Lower lobe of right lung (tissue), 2 donors: Measurements from ENCODE around the gene FXN. TPM values are rescaled to one million over a fixed set of nuclear protein-coding genes. Genes with fewer than 3 reads are reported as not detected.
A peak's percentile ranks its signal among the peaks of the same experiment; 100 is the strongest.

ENCODE experiments used
- ATAC-seq, 2 donors: fragments of 200-7000 bp; cut with Tn5 transposase; one replicate each; pipeline ENCODE4 v1.9.1; 2020 to 2022; ENCODE audit warnings: mild to moderate bottlenecking in 2 of 2, moderate library complexity in 2 of 2
- DNase-seq: peaks from one replicate; pipeline ENCODE4 v3.0.0-alpha.2; 2020
- H3K27ac ChIP-seq: fragments of 200-600 bp; one replicate; pipeline ENCODE4 v1.8.0; 2022
- H3K27me3 ChIP-seq: fragments of 200-600 bp; one replicate; pipeline ENCODE4 v1.8.0; 2022; ENCODE audit warnings: low read depth
- H3K36me3 ChIP-seq: fragments of 200-600 bp; one replicate; pipeline ENCODE4 v1.8.0; 2022; ENCODE audit warnings: mild to moderate bottlenecking
- H3K4me1 ChIP-seq: fragments of 200-600 bp; one replicate; pipeline ENCODE4 v1.8.0; 2022
- H3K4me3 ChIP-seq: fragments of 200-600 bp; one replicate; pipeline ENCODE4 v1.8.0; 2022; ENCODE audit warnings: mild to moderate bottlenecking
- H3K9me3 ChIP-seq: fragments of 200-600 bp; one replicate; pipeline ENCODE4 v1.8.0; 2022
- intact Hi-C: fragments of 100-400 bp; cut with DNase I; formaldehyde crosslinking; loops from one replicate; pipeline ENCODE4 v1.11.0; 2022
- total RNA-seq: library from RNA; stranded (reverse); fragmentation: NEBNext Ultra II Directional; extraction: Animal tissue kit (Norgen Biotek cat#: 25700); gene quantifications from one replicate; pipeline ENCODE4 v1.2.1, GENCODE V29; 2021
- TF ChIP-seq, protein P1 (sequence below): fragments of 200-600 bp; IDR thresholded peaks from one replicate; pipeline ENCODE4 v1.8.0; 2022; ENCODE audit warnings: antibody characterized with exemption, mild to moderate bottlenecking
- donor health status: DM: no; HTN: yes; CAD: no; lungs with severe emphysema.

Gene FXN
- total RNA-seq, 1 donor from 2014 or later = 10.9 TPM

DNA sequence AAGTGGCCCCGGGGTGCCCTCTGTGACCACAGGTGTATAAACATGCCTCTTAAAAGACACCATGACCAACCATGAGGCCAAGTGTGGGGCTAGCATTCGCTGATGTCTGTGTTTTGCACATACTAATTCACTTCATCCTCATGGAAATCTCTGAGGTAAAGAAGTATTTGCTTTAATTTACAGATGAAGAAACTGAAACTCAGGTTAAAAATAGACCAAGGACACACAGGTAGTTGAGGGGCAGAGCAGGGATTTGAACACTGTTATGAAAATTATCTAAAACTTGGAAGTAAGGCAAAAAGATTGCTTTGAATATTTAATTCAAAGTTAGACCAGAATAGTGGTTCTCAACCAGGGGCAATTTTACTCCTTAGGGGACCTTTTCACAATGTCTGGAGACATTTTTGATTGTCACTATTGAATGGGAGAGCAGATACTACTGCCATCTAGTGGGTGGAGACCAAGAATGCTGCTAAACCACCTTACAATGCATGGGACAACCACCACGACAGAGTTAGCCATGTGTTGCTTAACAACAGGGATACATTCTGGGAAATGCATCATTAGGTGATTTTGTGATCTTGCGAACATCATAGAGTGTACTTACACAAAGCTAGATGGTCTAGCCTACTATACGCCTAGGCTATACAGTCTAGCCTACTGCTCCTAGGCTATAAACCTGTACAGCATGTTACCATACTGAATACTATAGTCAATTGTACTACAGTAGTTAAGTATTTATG is 8.0 kb upstream of the FXN start:
- Histone ChIP-seq H3K4me1 (peaks cover 6% of the 10 kb centered on the region), H3K4me3 (no peak overlapping the region), H3K27ac (no peak overlapping the region), H3K9me3 (no peaks in the 10 kb centered on the region), H3K36me3 (no peaks in the 10 kb centered on the region), H3K27me3 (no peaks in the 10 kb centered on the region)
- ATAC-seq = peak; percentile 82 to 87
- no peak for DNase-seq
- intact Hi-C loops = no loop called here
- TF ChIP-seq, protein P1, sequence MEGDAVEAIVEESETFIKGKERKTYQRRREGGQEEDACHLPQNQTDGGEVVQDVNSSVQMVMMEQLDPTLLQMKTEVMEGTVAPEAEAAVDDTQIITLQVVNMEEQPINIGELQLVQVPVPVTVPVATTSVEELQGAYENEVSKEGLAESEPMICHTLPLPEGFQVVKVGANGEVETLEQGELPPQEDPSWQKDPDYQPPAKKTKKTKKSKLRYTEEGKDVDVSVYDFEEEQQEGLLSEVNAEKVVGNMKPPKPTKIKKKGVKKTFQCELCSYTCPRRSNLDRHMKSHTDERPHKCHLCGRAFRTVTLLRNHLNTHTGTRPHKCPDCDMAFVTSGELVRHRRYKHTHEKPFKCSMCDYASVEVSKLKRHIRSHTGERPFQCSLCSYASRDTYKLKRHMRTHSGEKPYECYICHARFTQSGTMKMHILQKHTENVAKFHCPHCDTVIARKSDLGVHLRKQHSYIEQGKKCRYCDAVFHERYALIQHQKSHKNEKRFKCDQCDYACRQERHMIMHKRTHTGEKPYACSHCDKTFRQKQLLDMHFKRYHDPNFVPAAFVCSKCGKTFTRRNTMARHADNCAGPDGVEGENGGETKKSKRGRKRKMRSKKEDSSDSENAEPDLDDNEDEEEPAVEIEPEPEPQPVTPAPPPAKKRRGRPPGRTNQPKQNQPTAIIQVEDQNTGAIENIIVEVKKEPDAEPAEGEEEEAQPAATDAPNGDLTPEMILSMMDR = peak; percentile 78

DNA sequence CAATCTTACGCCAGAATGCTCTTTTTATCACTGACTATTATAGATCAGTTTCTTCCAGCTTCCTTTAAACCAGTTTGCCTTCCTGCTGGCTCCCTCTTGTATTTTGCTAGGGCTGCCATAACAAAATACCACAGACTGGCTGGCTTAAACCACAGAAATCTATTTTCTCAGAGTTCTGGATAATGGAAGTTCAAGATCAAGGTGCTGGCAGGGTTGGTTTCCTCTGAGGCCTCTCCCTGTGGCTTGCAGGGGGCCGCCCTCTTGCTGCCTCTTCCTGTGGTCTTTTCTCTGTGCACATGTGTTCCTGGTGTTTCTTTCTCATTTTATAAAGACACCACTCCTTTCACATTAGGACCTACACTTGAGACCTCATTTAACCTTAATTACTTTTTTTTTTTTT is 6.8 kb upstream of the FXN start:
- H3K27me3 ChIP-seq = no peaks in the 10 kb centered on the region
- TF ChIP-seq, protein P1 = no peak
- H3K27ac ChIP-seq = no peak overlapping the region
- H3K36me3 ChIP-seq = no peaks in the 10 kb centered on the region
- intact Hi-C loops = no loop called here
- H3K4me3 ChIP-seq = no peak overlapping the region
- no peak for DNase-seq
- ATAC-seq = no peak
- no peaks in the 10 kb centered on the region for H3K9me3 ChIP-seq
- H3K4me1 ChIP-seq = peaks cover 6% of the 10 kb centered on the region

DNA sequence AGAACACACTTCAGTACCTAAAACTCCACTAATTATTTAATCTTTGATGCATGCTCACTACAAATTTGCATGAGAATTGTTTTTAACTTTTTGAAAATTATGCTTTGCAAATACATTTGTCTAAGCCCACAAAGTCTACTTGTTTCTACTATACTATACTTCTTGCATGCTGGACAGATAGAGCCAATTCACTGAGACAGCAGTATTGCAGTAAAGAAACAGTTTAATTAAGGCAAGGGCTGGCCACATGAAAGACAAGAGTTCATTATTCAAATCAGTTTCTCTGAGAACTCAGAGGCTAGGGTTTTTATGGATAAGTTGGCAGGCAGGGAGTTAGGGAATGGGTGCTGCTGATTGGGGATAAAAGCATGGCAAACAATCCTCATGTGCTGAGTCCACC is 6.0 kb upstream of the FXN start:
- H3K27me3 ChIP-seq = no peaks in the 10 kb centered on the region
- peaks cover 6% of the 10 kb centered on the region for H3K4me1 ChIP-seq
- H3K4me3 ChIP-seq = no peak overlapping the region
- no peak overlapping the region for H3K27ac ChIP-seq
- H3K36me3 ChIP-seq = no peaks in the 10 kb centered on the region
- no peaks in the 10 kb centered on the region for H3K9me3 ChIP-seq
- DNase-seq (no peak), ATAC-seq (no peak)
- intact Hi-C loops = no loop called here
- TF ChIP-seq, protein P1 = no peak

DNA sequence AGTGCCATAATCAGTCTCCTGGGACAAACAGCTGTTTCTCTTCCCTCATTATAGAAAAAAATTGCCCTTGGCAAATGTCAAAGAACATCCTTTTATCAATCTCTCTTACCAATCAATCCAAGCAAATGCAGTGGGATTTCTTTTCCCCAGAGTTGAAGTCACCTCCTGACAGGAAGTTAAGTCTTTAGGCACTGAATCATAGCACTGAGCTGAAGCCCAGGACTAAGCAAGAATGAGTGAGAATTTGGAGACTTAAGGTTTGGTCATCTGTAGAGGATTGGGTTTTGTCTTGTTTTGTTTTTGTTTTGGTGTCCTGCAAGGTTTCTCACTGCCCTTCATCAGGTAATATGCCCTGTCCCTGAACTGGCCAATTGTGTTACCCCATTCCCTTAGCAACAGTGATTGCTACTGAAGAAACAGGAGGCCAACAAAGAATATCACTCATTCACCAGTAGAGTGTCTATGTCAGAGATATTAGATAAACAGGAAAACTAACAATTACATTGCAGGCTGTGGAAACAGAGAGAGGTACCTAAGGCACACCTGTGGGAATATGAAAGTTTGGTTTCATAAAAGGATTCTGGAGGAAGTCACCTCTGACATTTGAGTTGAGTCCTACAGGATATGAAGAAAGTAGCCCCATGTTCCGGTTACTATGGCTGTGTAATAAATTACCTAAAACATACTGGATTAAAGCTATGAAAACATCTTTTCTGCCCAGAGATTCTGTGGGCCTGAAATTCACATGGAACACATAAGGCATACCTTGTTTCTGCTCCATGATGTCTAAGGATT is 4.5 kb upstream of the FXN start:
- no peak for DNase-seq
- peaks cover 10% of the 10 kb centered on the region for H3K4me1 ChIP-seq
- TF ChIP-seq, protein P1 = no peak
- intact Hi-C loops = no loop called here
- no peaks in the 10 kb centered on the region for H3K27me3 ChIP-seq
- H3K27ac ChIP-seq = no peak overlapping the region
- ATAC-seq = no peak
- no peaks in the 10 kb centered on the region for H3K9me3 ChIP-seq
- no peaks in the 10 kb centered on the region for H3K36me3 ChIP-seq
- H3K4me3 ChIP-seq = no peak overlapping the region

DNA sequence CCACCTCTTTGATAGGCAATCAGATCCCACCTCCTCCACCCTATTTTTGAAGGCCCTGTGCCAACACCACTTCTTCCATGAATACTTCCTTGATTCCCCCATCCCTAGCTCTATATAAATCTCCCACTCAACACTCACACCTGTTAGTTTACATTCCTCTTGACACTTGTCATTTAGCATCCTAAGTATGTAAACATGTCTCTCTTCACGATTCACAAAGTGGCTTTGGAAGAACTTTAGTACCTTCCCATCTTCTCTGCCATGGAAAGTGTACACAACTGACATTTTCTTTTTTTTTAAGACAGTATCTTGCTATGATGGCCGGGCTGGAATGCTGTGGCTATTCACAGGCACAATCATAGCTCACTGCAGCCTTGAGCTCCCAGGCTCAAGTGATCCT is 1.5 kb upstream of the FXN start:
- no peak for ATAC-seq
- H3K4me3 ChIP-seq = no peak overlapping the region
- peaks cover 14% of the 10 kb centered on the region for H3K4me1 ChIP-seq
- DNase-seq = no peak
- intact Hi-C loops = no loop called here
- TF ChIP-seq, protein P1 = no peak
- no peaks in the 10 kb centered on the region for H3K36me3 ChIP-seq
- no peaks in the 10 kb centered on the region for H3K9me3 ChIP-seq
- H3K27me3 ChIP-seq = no peaks in the 10 kb centered on the region
- H3K27ac ChIP-seq = no peak overlapping the region
